ENCODE measurements around the gene CDC37.
"Not testable (repeated sequence)": the region's sequence is repeated elsewhere in the genome, so short reads cannot be mapped to it uniquely, and the experiment has no call there.

CDC37 gene

GRCh38 chr19:10390652-10391286 lies 12.6 kb downstream of the CDC37 start:
- no peaks in the 10 kb centered on the region for H3K9me3 Mint-ChIP-seq (ENCODE audit: low read depth)
- no peaks in the 10 kb centered on the region for H3K27me3 Mint-ChIP-seq
- peaks cover 3% of the 10 kb centered on the region for H3K4me1 Mint-ChIP-seq (ENCODE audit: low read depth)
- H3K27ac Mint-ChIP-seq = no peak overlapping the region
- no peak overlapping the region for H3K4me3 Mint-ChIP-seq
- H3K36me3 Mint-ChIP-seq = no peaks in the 10 kb centered on the region

DNA sequence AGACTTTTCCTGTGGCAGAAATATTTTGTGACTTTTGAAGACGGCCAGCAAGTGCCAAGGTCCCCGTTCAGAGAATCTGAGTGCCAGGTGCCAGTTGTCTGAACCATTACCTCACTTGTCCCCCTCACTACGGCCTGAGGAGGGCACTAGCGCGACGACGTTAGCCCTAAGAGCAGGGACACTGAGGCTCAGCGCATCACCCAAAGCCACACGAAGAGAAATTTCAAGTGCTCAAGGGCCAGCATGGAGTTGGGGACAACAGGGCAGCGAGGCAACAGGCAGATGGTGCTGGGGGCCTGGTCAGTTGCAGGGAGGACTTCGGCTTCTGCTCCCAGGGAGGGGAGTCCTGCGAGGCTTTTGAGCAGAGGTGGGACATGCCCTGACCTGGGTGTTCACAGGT lies 13.5 kb downstream of the CDC37 start:
- no peaks in the 10 kb centered on the region for H3K27me3 Mint-ChIP-seq
- no peaks in the 10 kb centered on the region for H3K9me3 Mint-ChIP-seq (ENCODE audit: low read depth)
- H3K36me3 Mint-ChIP-seq = no peaks in the 10 kb centered on the region
- no peak overlapping the region for H3K27ac Mint-ChIP-seq
- no peak overlapping the region for H3K4me3 Mint-ChIP-seq
- H3K4me1 Mint-ChIP-seq (ENCODE audit: low read depth) = peaks cover 3% of the 10 kb centered on the region

DNA sequence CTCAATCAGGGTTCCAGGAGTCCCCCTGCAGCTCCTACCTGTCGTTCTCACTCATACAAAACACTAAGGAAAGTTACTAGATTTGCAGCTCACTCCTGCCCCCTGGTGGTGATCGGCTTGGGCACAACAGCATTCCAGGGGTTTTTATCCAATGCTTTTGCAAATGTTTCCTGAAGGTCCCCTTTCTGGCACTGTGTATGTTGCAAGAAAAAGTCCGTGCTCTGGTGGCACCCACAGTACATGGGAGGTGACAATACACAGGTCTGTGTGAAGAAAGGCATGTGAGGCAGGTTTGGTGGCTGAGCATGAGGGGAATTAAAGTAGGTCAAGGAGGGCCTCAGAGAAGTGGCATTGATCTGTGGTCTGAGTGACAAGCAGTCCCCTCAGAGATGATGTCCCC lies 14.4 kb downstream of the CDC37 start:
- H3K4me3 Mint-ChIP-seq = no peak overlapping the region
- no peaks in the 10 kb centered on the region for H3K9me3 Mint-ChIP-seq (ENCODE audit: low read depth)
- no peaks in the 10 kb centered on the region for H3K36me3 Mint-ChIP-seq
- H3K4me1 Mint-ChIP-seq (ENCODE audit: low read depth) = peaks cover 3% of the 10 kb centered on the region
- H3K27me3 Mint-ChIP-seq = no peaks in the 10 kb centered on the region
- no peak overlapping the region for H3K27ac Mint-ChIP-seq

GRCh38 chr19:10384580-10384979 lies 18.8 kb downstream of the CDC37 start:
- Mint-ChIP-seq H3K4me3 (no peak overlapping the region), H3K4me1 (ENCODE audit: low read depth) (peaks cover 16% of the 10 kb centered on the region), H3K27ac (no peak overlapping the region), H3K27me3 (no peaks in the 10 kb centered on the region), H3K36me3 (no peaks in the 10 kb centered on the region), H3K9me3 (ENCODE audit: low read depth) (no peaks in the 10 kb centered on the region)

GRCh38 chr19:10383223-10383499 lies 20.2 kb downstream of the CDC37 start:
- peaks cover 18% of the 10 kb centered on the region for H3K4me1 Mint-ChIP-seq (ENCODE audit: low read depth)
- H3K9me3 Mint-ChIP-seq (ENCODE audit: low read depth); H3K36me3 Mint-ChIP-seq; H3K4me3 Mint-ChIP-seq; H3K27me3 Mint-ChIP-seq; H3K27ac Mint-ChIP-seq: not testable (repeated sequence)

DNA sequence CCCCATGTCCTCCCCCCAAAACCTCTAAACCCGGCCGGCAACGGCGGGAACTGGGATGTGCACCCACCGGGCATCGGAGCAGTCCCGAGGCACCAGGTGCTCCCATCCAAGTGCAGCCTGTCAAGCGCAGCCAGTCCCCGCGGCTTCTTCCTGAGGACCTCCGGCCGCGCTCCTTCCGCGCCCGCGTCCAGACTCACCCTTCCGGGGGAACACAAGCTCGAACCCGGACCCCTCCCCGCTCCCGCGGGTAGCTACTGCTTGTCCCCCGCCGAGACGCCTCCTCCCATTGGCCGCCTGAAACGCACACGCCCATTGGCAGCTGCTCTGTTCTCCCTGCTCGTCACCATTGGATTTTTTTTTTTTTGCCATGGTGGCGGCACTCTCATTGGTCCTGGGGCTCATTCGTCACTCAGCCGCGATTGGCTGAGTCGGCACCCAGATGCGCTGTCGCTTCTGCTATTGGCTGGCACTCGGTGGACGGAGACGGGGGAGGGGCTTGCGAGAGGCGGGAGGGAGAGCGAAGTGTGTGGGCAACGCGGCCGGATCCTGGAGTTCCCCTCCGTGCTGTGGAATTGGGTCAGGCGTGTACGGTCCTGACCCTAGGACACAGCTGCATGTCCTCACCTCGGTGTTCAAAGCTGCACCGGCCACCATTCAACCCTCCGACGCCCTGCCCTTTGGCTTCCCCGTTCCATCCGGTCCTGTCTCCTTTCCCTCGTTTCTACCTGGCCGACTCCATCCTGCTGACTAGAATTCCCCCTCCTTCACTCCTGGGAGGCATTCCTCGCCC lies 22.8 kb downstream of the CDC37 start, which contains the start of gene TYK2:
TYK2 (minus strand) TSS at position 260 of the 790 bp plus-strand sequence. CDS start 2,166 bp downstream, outside the sequence.
- peaks cover 21% of the 10 kb centered on the region for H3K4me1 Mint-ChIP-seq (ENCODE audit: low read depth)
- H3K36me3 Mint-ChIP-seq = peaks cover 3% of the 10 kb centered on the region

DNA sequence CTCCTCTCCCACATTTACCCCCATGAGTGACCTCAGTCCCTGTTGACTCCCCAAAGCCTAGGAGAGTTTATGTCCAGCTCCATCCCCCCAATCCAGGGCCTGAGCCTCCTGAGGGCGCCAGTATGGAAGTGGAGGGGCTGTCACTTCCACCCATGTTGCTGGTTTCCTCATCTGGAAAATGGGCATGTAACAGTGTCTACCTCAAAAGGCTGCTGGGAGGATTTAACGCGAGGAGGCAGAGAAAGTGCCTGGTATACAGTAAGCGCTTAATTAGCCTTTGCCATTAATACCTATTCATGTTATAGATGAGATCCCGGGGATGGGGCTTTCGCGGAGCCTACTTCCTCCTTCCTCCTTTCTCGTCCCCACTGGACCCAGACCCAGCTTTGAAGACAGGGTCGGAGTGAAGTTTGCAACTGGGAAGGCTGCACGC lies 23.4 kb downstream of the CDC37 start:
- peaks cover 5% of the 10 kb centered on the region for H3K36me3 Mint-ChIP-seq
- H3K27ac Mint-ChIP-seq = peak overlapping the region; percentile 97
- H3K9me3 Mint-ChIP-seq (ENCODE audit: low read depth) = no peaks in the 10 kb centered on the region
- H3K4me1 Mint-ChIP-seq (ENCODE audit: low read depth) = peaks cover 23% of the 10 kb centered on the region
- H3K27me3 Mint-ChIP-seq = no peaks in the 10 kb centered on the region
- H3K4me3 Mint-ChIP-seq = peak overlapping the region; percentile 97

More for the DNA sequence above, 22.8 kb downstream of the CDC37 start, which contains the start of gene TYK2:
- Mint-ChIP-seq H3K27me3 (no peaks in the 10 kb centered on the region), H3K4me3 (peak within 1 kb of the TSS; percentile 97), H3K27ac (peak within 1 kb of the TSS; percentile 97), H3K9me3 (ENCODE audit: low read depth) (no peaks in the 10 kb centered on the region)

DNA sequence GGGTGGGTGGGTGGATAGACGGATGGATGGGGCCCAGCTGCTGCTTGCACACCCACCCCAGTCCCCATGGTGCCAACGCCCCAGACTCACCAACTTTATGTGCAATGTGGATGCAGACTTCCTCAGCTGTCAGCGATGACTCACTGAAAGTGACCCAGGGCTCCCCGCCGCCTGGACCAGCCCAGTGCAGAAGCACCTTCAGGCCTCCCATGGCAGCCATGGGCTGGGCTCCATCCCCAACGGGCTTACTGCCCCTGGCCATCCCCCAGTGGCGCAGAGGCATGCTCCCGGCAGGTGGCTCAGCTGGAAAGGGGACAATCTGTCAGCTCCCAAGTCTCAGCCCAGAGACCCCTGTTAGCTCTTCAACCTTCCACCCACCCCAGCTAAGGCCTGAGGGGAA lies 25.2 kb downstream of the CDC37 start:
- no peak overlapping the region for H3K27ac Mint-ChIP-seq
- H3K36me3 Mint-ChIP-seq = peaks cover 6% of the 10 kb centered on the region
- no peaks in the 10 kb centered on the region for H3K9me3 Mint-ChIP-seq (ENCODE audit: low read depth)
- H3K4me1 Mint-ChIP-seq (ENCODE audit: low read depth) = peaks cover 25% of the 10 kb centered on the region
- H3K4me3 Mint-ChIP-seq = peak overlapping the region; percentile 40
- H3K27me3 Mint-ChIP-seq = no peaks in the 10 kb centered on the region

- H3K9me3 Mint-ChIP-seq (ENCODE audit: low read depth); H3K36me3 Mint-ChIP-seq; H3K27ac Mint-ChIP-seq; H3K27me3 Mint-ChIP-seq: not testable (repeated sequence)
- Mint-ChIP-seq H3K4me1 (ENCODE audit: low read depth) (peaks cover 25% of the 10 kb centered on the region), H3K4me3 (peak overlapping the region; percentile 35)
Measured at GRCh38 chr19:10377140-10377640, 26.2 kb downstream of the CDC37 start.

- Mint-ChIP-seq H3K4me3 (no peak overlapping the region), H3K9me3 (ENCODE audit: low read depth) (no peaks in the 10 kb centered on the region), H3K4me1 (ENCODE audit: low read depth) (peaks cover 16% of the 10 kb centered on the region), H3K27me3 (no peaks in the 10 kb centered on the region), H3K36me3 (peaks cover 6% of the 10 kb centered on the region), H3K27ac (no peak overlapping the region)
Measured at GRCh38 chr19:10374931-10375330, 28.4 kb downstream of the CDC37 start.

DNA sequence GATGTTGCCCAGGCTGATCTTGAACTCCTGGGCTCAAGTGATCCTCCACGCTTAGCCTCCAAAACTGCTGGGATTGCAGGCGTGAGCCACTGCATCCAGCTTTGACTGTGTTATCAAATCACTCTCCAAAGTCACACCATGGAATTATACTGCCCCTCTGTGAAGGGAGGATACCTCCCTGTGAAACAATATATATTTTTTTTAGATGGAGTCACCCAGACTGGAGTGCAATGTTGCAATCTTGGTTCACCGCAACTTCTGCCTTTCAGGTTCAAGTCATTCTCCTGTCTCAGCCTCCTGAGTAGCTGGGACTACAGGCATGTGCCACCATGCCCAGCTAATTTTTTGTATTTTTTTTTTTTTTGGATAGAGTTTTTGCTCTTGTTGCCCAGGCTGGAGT lies 30.7 kb downstream of the CDC37 start:
- Mint-ChIP-seq H3K9me3 (ENCODE audit: low read depth) (no peaks in the 10 kb centered on the region), H3K4me1 (ENCODE audit: low read depth) (peaks cover 9% of the 10 kb centered on the region), H3K36me3 (peaks cover 7% of the 10 kb centered on the region), H3K27me3 (no peaks in the 10 kb centered on the region), H3K4me3 (no peak overlapping the region), H3K27ac (no peak overlapping the region)

- peaks cover 5% of the 10 kb centered on the region for H3K36me3 Mint-ChIP-seq
- H3K27ac Mint-ChIP-seq = no peak overlapping the region
- no peaks in the 10 kb centered on the region for H3K27me3 Mint-ChIP-seq
- no peaks in the 10 kb centered on the region for H3K9me3 Mint-ChIP-seq (ENCODE audit: low read depth)
- no peak overlapping the region for H3K4me3 Mint-ChIP-seq
- peaks cover 2% of the 10 kb centered on the region for H3K4me1 Mint-ChIP-seq (ENCODE audit: low read depth)
Measured at GRCh38 chr19:10368101-10368803, 35.1 kb downstream of the CDC37 start.

DNA sequence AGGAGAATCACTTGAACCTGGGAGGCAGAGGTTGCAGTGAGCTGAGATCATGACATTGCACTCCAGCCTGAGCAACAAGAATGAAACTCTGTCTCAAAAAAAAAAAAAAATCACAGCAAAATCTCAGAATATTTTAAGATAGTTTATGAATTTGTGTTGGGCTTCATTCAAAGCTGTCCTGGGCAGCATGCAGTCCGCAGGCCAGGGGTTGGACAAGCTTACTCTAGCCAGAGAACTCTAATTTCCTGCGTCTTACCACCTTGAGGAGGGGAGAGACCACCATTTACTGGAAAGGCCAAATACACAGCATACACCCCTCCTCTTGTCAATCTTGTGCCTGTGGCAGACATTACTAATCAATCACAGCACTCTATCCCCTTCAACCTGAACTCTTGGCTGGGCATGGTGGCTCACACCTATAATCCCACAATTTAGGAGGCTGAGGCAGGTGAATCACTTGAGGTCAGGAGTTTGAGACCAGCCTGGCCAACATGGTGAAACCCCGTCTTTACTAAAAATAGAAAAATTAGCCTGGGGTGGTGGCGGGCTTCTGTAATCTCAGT lies 36.3 kb downstream of the CDC37 start:
- not testable (repeated sequence) for H3K9me3 Mint-ChIP-seq (ENCODE audit: low read depth); H3K4me3 Mint-ChIP-seq; H3K4me1 Mint-ChIP-seq (ENCODE audit: low read depth); H3K36me3 Mint-ChIP-seq; H3K27ac Mint-ChIP-seq; H3K27me3 Mint-ChIP-seq

- Mint-ChIP-seq H3K4me3 (no peak overlapping the region), H3K27me3 (no peaks in the 10 kb centered on the region), H3K9me3 (ENCODE audit: low read depth) (no peaks in the 10 kb centered on the region), H3K36me3 (peaks cover 6% of the 10 kb centered on the region), H3K4me1 (ENCODE audit: low read depth) (peaks cover 2% of the 10 kb centered on the region), H3K27ac (no peak overlapping the region)
Measured at GRCh38 chr19:10365518-10365917, 37.8 kb downstream of the CDC37 start.

GRCh38 chr19:10364644-10365043 lies 38.7 kb downstream of the CDC37 start:
- H3K4me1 Mint-ChIP-seq (ENCODE audit: low read depth) = peaks cover 2% of the 10 kb centered on the region
- no peak overlapping the region for H3K4me3 Mint-ChIP-seq
- H3K36me3 Mint-ChIP-seq = peaks cover 6% of the 10 kb centered on the region
- no peak overlapping the region for H3K27ac Mint-ChIP-seq
- H3K9me3 Mint-ChIP-seq (ENCODE audit: low read depth) = no peaks in the 10 kb centered on the region
- H3K27me3 Mint-ChIP-seq = no peaks in the 10 kb centered on the region

Data from activated naive CD8-positive, alpha-beta T cell (primary cell).